ENCODE results near the gene A4GALT.

A4GALT gene

GRCh38 chr22:42649246-42650099, 71.2 kb downstream of the A4GALT start, which contains the start of gene CYB5R3:
Gene CYB5R3 (minus strand): TSS chr22:42649392. CDS start chr22:42649315, 77 bp downstream.
- peak; percentile 43 to 51 for DNase-seq (ENCODE audit: low read depth in 2 of 2)

DNA sequence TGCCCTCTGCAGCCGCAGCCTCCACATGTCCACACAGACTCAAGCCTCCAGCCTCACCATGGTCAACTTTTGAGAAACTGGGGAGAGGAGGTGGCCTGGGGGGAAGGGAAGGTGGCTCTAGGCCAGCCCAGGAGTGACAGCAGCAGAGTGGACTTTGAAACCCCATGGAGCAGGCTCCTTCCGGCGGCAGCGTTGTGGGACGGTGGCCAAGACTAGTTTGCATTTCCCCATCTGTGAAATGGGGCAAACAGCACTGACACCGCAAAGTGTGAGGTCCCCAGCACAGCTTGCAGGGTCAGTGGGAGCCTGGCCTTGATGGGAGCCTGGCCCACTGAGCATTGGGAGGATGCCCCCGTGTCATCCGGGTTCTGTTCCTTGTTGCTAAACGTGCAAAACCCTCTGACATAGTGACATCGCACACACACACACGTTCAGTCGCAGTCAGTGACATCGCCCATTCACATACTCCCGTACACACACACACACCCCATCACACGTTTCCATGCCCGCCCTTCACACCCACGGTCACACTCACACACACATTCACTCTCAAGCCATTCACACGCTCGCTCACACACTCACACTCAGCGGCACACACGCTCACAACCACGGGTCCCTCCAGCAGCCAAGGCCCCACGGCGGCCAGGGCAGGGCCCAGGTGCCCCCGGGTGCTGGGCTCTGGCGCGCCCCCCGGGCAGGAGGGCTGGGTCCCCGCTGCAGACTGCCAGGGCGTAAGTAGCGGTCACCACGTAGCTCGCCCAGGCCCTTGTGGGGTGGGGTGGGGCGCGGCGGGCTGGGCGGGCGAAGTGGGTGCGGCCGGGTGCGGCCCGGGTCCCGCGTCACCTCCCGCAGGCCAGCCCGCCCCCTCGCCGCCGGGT, 72.1 kb downstream of the A4GALT start:
- DNase-seq (ENCODE audit: low read depth in 2 of 2), result no peak

GRCh38 chr22:42648017-42648367, 72.7 kb downstream of the A4GALT start:
- no peak for DNase-seq (ENCODE audit: low read depth in 2 of 2)

DNA sequence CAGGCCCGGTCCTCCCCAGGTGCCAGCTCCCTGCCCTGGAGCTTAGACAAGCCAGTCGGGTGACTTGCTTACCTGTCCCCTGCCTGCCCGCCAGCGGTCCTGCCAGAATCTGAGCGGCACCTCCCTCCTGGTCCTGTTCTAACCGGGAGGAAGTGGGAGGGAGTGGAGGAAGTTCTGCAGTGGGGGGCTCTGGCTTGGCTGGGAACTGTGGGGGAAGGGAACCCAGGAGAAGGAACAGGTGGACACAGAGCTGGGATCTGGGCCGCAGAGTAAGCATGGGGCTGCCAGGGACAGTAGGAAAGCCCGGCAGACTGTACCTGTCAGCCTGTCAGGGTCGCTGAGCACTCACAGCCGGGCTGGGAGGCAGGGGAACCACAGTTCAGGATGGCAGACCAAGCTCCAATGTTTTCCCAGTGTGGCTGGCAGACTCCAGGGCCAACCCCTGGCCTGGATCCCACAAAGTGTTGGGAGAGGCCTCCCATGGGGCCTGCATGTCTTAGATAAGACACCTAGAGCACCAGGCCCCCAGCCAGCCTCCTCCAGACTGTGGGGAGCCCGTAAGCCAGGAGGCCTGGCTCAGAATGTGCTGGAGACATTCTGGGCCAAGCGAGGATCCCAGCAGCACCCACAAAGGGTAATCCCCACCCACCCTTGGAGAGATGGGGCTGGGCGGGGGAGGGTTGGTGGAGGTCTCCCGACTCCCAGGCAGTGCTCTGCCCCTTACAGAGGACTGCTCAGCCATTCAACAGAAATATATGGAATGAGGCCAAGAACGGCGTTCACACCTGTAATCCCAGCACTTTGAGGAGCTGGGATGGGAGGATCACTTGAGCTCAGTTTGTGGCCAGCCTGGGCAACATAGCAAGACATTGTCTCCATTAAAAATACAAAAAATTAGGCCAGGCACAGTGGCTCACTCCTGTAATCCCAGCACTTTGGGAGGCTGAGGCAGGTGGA, 73.8 kb downstream of the A4GALT start:
- no peak for DNase-seq (ENCODE audit: low read depth in 2 of 2)

DNA sequence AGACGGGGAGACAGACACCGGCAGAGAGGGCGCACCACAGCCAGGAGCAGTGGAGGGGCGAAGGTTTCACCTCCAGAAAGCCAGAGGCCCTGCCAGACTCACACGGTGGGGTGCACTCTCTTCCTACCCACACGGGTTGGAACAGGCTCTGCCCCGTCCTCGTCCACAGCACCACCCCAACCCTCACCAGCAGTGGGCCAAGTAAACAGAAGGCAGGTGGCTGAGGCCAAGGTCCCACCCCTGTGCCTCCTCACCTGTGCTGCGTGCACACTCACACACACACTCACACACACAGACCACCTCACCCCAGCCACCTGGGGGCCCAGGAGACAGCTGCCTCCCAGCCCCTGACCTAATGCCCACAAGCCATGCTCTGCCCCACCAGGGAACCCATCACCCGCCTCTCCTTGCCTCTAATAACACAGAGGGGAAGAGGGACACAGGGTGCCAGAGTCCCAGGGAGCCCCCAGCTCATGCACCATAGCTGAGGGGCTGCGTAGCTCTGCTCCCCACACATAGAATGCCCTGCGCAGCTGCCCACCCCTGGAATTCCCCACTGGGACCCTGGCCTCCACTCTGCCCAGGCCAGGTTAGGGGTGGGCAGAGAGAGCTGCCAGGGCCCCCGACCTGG, 74.6 kb downstream of the A4GALT start:
- no peak for DNase-seq (ENCODE audit: low read depth in 2 of 2)

DNA sequence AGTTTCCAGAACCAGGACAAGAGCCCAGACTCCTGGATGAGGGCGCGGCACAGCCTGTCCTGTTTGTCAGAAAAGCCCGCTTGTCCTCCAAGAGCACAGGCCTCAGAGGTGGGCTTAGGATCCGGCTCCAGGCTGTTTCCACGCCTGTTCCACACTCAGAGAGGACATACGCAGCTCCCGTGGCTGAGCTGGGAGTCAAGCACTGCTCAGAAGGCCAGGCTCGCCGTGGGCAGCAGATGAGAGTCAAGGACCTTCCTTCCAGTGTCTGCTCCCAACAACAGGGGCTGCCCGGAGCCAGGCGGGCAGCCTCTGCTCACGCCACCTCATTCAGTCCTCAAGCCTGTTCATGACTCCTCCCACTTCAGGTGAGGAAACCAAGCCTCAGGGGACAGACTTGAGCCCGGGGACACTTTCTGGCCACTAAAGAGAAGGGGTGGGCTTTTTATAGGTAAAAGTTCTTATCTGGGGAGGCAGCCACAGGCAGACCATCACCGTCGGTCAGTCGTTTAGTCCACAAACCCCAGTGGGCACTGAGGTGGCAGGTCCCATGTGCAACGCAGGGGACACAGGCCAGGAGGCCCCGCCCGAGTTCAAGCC, 75.2 kb downstream of the A4GALT start:
- no peak for DNase-seq (ENCODE audit: low read depth in 2 of 2)

- DNase-seq (ENCODE audit: low read depth in 2 of 2), result no peak
Observed at GRCh38 chr22:42644422-42645340, 76.0 kb downstream of the A4GALT start.

DNA sequence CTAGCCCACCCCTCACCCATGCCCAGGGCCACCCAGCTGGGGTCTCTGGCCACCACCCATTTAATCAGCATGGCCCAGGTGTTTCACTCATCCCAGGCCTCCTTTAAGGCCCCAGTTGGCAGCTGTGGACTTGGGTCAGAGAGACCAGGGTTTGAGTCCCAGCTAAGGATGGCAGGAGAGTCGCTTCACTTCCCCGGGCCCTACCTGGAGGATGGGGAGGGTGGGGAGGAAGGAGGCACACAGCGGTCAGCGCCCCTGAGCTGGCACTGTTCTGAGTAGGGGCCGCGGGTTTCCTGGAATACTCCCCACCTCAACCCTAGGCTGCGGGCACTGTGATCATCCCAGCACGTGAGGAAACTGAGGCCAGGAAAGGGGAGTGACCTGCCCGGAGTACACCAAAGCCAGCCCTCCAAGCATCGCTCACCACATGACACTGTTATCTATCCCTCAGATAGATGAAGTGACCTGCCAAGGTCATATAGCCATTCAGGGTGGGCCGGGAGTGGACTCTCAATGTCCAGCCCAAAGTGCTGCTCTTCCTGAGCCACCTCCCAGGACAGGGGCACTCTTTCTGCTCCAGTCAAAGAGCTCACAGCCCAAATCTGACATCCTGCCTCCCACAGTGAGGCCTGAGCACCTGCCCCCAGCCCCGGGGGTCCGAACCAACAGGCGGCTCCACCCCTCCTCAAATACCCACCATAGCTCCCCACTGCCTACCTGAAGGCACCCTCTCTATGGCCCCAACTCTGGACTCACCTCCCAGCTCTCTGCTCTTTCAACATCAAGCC, 76.8 kb downstream of the A4GALT start:
- DNase-seq (ENCODE audit: low read depth in 2 of 2), result no peak

GRCh38 chr22:42642806-42643633, 77.7 kb downstream of the A4GALT start:
- no peak for DNase-seq (ENCODE audit: low read depth in 2 of 2)

Measured in activated CD8-positive, alpha-beta memory T cell treated with anti-CD3 and anti-CD28 coated beads for 4 hours (primary cell).